Measurements from ENCODE around the gene ADARB1. TPM values are rescaled to one million over a fixed set of nuclear protein-coding genes. Genes with fewer than 3 reads are reported as not detected.

Gene ADARB1
- total and polyA plus RNA-seq, 9 of the 15 experiments (the other 6 are each of a cell fraction or from before 2014, with no cell fraction given) = 6.7 to 16.0 (median 8.3) TPM

DNA sequence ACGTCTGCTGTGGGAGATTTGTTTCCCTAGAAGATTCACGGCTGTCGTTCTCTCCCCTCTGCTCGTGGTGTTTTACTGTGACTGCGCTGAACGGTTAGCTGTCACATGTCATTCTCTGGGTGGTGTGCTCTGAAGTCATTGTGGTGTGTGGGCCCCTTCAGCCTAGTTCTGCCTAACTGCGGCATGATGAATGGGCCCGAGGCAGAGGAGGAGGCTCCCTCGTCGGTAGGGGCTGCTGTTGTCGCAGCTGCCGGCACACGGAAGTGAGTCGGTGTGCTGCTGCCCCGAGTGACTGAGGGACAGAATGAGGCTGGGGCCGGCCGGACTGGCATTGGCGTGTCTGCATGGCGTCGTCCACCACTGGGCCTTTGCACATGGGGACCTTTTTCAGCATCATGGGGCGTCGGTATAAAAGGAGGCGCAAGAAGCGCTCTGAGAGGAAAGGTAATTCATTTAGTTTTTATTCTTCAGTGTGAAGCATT, 77.9 kb downstream of the ADARB1 start (continued):
- TF ChIP-seq EHMT2 (IDR thresholded peaks at IDR 0.05) (peak; percentile 29; the same call in 1 of the 2 replicates), PHF21A (IDR thresholded peaks at IDR 0.05; ENCODE audit: borderline replicate concordance, low read depth) (peak; percentile 73; the same call in 1 of the 2 replicates), TGIF2 (CRISPR knock-in tag; IDR thresholded peaks at IDR 0.05) (no peak), HNRNPL (IDR thresholded peaks at IDR 0.05; ENCODE audit: low read depth, low read length) (no peak), BDP1 (IDR thresholded peaks at IDR 0.05; ENCODE audit: insufficient read depth, insufficient read length) (no peak), ZNF589 (CRISPR knock-in tag; IDR thresholded peaks at IDR 0.05; ENCODE audit: low read depth) (0 out of 2 replicates have a peak, but pooled peaks have one; percentile 61), POLR2A (conservative IDR thresholded peaks at IDR 0.05) (peak; percentile 44; the same call in 1 of the 2 replicates), JUN (IDR thresholded peaks at IDR 0.05; ENCODE audit: borderline replicate concordance, low read depth, low read length) (peak; percentile 59; the same call in 1 of the 2 replicates), JUN (CRISPR knock-in tag; IDR thresholded peaks at IDR 0.05; ENCODE audit: borderline replicate concordance) (no peak; the same call in 1 of the 2 replicates), SREBF2 (CRISPR knock-in tag; IDR thresholded peaks at IDR 0.05) (no peak), RCOR1 (IDR thresholded peaks at IDR 0.05; ENCODE audit: borderline replicate concordance in 1 of 2, low read depth in 2 of 2, low read length in 2 of 2) (peak in 1 of 2 experiments; percentile 88; a peak in 2 of 4 replicates), ERF (CRISPR knock-in tag; IDR thresholded peaks at IDR 0.05) (no peak), ARNT (IDR thresholded peaks at IDR 0.05) (0 out of 4 replicates have a peak, but pooled peaks of 1 of the 2 experiments have one; percentile 9), SIX5 (IDR thresholded peaks at IDR 0.05; ENCODE audit: borderline replicate concordance in 1 of 2, insufficient read depth in 1 of 2, low read depth in 1 of 2, low read length in 2 of 2) (no peak), MAFG (tag; conservative IDR thresholded peaks at IDR 0.05) (no peak), ELF1 (tag; IDR thresholded peaks at IDR 0.05) (peak; percentile 93), PTTG1 (tag; IDR thresholded peaks at IDR 0.05; ENCODE audit: low read depth) (no peak), MXI1 (IDR thresholded peaks at IDR 0.05; ENCODE audit: low read depth, low read length) (0 out of 2 replicates have a peak, but pooled peaks have one; percentile 38), NCOA6 (IDR thresholded peaks at IDR 0.05) (no peak), ZNF507 (tag; conservative IDR thresholded peaks at IDR 0.05) (no peak), ZSCAN32 (CRISPR knock-in tag; IDR thresholded peaks at IDR 0.05) (no peak), BHLHE40 (IDR thresholded peaks at IDR 0.05; ENCODE audit: low read length) (peak; percentile 89), RFX5 (IDR thresholded peaks at IDR 0.05; ENCODE audit: low read depth, low read length) (no peak), IFI16 (CRISPR knock-in tag; IDR thresholded peaks at IDR 0.05) (no peak)
- TF ChIP-seq, protein P1, sequence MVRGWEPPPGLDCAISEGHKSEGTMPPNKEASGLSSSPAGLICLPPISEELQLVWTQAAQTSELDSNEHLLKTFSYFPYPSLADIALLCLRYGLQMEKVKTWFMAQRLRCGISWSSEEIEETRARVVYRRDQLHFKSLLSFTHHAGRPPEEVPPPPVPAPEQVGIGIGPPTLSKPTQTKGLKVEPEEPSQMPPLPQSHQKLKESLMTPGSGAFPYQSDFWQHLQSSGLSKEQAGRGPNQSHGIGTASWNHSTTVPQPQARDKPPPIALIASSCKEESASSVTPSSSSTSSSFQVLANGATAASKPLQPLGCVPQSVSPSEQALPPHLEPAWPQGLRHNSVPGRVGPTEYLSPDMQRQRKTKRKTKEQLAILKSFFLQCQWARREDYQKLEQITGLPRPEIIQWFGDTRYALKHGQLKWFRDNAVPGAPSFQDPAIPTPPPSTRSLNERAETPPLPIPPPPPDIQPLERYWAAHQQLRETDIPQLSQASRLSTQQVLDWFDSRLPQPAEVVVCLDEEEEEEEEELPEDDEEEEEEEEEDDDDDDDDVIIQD (CRISPR knock-in tag; IDR thresholded peaks at IDR 0.05) = no peak
- TF ChIP-seq, protein P2, sequence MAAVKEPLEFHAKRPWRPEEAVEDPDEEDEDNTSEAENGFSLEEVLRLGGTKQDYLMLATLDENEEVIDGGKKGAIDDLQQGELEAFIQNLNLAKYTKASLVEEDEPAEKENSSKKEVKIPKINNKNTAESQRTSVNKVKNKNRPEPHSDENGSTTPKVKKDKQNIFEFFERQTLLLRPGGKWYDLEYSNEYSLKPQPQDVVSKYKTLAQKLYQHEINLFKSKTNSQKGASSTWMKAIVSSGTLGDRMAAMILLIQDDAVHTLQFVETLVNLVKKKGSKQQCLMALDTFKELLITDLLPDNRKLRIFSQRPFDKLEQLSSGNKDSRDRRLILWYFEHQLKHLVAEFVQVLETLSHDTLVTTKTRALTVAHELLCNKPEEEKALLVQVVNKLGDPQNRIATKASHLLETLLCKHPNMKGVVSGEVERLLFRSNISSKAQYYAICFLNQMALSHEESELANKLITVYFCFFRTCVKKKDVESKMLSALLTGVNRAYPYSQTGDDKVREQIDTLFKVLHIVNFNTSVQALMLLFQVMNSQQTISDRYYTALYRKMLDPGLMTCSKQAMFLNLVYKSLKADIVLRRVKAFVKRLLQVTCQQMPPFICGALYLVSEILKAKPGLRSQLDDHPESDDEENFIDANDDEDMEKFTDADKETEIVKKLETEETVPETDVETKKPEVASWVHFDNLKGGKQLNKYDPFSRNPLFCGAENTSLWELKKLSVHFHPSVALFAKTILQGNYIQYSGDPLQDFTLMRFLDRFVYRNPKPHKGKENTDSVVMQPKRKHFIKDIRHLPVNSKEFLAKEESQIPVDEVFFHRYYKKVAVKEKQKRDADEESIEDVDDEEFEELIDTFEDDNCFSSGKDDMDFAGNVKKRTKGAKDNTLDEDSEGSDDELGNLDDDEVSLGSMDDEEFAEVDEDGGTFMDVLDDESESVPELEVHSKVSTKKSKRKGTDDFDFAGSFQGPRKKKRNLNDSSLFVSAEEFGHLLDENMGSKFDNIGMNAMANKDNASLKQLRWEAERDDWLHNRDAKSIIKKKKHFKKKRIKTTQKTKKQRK (IDR thresholded peaks at IDR 0.05; ENCODE audit: borderline replicate concordance, low read depth, low read length) = no peak

Measured in K562 (cell line).